Lower leg skin (tissue), 4 donors: ENCODE results near the gene PHLDA1. TPM values are rescaled to one million over a fixed set of nuclear protein-coding genes. Genes with fewer than 3 reads are reported as not detected.

Experiments used
- DNase-seq, 2 donors: peaks; one replicate each; pipeline ENCODE4 v3.0.0-alpha.2; 2019; ENCODE audit warnings: low spot score in 2 of 2
- H3K4me3 ChIP-seq: fragments of 200-600 bp; sonication (generic); 2 replicates; pipeline ENCODE4 v1.5.1; 2017; ENCODE audit warnings: mild to moderate bottlenecking, low read depth; ENCODE audit not compliant: poor library complexity, severe bottlenecking
- POLR2A ChIP-seq, 2 donors: fragments of 450-650 bp; IDR thresholded peaks; one replicate each; pipeline ENCODE4 v1.6.1; 2016 to 2017; ENCODE audit warnings: antibody characterized with exemption in 2 of 2, mild to moderate bottlenecking in 1 of 2, moderate library complexity in 1 of 2
- WGBS, 2 donors: methylation state at CpG; one replicate each; pipeline ENCODE4 v1.1.5; 2018; 5-methylcytosine and 5-hydroxymethylcytosine counted together
- intact Hi-C: fragments of 100-400 bp; cut with DNase I; formaldehyde crosslinking; loops from one replicate; pipeline ENCODE4 v1.15.0; 2023; ENCODE audit warnings: low total_unique reads
- total RNA-seq, 4 donors: library from RNA; depleted of rRNA; stranded (reverse); fragments of >200 nt; gene quantifications; one replicate each; pipeline ENCODE4 v1.1.0, GENCODE V29; 2016
- TF ChIP-seq, protein P1 (sequence below), 3 donors: fragments of 450-650 bp; IDR thresholded peaks; one replicate each; pipeline ENCODE4 v1.5.1; 2016; ENCODE audit warnings: antibody characterized with exemption in 3 of 3, mild to moderate bottlenecking in 3 of 3, moderate library complexity in 2 of 3

Gene PHLDA1
- total RNA-seq, 4 donors from 2014 or later, result 11.1 to 39.9 (median 19.6) TPM

DNA sequence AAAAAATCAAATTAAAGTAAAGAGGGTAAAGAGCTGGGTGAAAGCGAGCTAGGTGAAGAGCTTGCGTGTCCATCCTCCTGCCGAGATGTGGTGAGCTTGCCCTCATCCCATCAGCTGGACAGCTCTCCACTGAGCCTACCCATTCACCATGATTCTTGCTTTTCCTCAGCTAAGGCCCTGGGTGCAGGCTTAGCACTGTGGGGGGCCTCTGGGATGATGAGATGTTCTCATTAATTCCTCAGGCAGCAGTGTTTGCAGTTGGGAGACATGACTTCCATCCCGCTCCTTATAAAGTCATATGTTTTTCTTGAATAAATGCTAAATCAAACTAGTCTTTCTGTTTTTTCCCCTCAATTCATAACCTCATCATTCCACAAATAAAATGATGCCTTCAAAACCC, 18.0 kb downstream of the PHLDA1 start:
- intact Hi-C loops, result no loop called here
- no peak for TF ChIP-seq POLR2A (IDR thresholded peaks at IDR 0.05)
- TF ChIP-seq, protein P1, sequence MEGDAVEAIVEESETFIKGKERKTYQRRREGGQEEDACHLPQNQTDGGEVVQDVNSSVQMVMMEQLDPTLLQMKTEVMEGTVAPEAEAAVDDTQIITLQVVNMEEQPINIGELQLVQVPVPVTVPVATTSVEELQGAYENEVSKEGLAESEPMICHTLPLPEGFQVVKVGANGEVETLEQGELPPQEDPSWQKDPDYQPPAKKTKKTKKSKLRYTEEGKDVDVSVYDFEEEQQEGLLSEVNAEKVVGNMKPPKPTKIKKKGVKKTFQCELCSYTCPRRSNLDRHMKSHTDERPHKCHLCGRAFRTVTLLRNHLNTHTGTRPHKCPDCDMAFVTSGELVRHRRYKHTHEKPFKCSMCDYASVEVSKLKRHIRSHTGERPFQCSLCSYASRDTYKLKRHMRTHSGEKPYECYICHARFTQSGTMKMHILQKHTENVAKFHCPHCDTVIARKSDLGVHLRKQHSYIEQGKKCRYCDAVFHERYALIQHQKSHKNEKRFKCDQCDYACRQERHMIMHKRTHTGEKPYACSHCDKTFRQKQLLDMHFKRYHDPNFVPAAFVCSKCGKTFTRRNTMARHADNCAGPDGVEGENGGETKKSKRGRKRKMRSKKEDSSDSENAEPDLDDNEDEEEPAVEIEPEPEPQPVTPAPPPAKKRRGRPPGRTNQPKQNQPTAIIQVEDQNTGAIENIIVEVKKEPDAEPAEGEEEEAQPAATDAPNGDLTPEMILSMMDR (IDR thresholded peaks at IDR 0.05), result no peak

GRCh38 chr12:76012644-76013043, 18.9 kb downstream of the PHLDA1 start:
- WGBS, 2 donors, result 92 to 100% methylated on average over 4 of the region's 4 CpGs
- intact Hi-C loops, result no loop called here
- H3K4me3 ChIP-seq, result no peak overlapping the region
- DNase-seq, result no peak
- TF ChIP-seq, protein P1 (IDR thresholded peaks at IDR 0.05), result no peak
- TF ChIP-seq POLR2A (IDR thresholded peaks at IDR 0.05), result no peak

More for the DNA sequence above, 18.0 kb downstream of the PHLDA1 start:
- no peak for DNase-seq
- H3K4me3 ChIP-seq, result no peak overlapping the region
- WGBS, 2 donors, result 99 to 100% methylated on average over 4 of the region's 4 CpGs

DNA sequence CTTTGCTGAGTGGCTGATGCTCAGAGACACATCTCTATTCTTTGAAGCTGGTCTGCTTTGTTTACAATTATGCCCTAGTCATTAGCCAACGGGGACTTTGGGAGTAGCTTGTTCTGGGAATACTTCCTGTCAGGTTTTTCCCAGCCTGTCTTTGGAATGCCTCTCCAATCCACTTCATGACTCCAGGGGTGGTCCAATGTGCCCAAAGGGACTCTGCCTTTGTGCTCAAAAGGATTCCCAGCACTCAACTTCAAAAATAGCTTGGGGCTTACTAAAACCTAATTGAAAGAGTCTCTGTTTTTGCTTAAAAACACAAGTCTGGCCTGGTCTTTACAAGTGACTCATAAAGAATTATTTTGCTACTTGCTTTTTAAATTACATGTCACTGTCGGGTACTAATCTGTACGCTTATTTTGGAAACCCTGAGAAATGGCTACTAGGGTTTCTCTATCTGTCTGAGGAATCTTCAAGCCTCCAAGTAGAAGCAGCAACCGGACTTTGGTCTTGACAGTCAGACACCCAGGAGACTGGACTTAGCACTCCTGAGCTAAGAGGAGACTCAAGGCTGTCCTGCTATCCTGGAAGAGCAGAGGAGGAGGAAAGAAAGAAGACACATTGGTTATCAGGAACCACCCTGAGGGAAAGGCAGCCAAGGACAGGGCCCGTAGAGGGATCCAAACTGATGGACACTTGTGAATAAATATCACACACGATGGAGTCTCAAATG, 20.7 kb downstream of the PHLDA1 start:
- H3K4me3 ChIP-seq, result no peak overlapping the region
- DNase-seq, result no peak
- TF ChIP-seq, protein P1 (IDR thresholded peaks at IDR 0.05), result no peak
- TF ChIP-seq POLR2A (IDR thresholded peaks at IDR 0.05), result no peak

GRCh38 chr12:76008428-76008827, 23.1 kb downstream of the PHLDA1 start:
- WGBS, 2 donors, result 92 to 93% methylated on average over 3 of the region's 3 CpGs
- no peak for DNase-seq
- intact Hi-C loops, result no loop called here
- TF ChIP-seq, protein P1 (IDR thresholded peaks at IDR 0.05), result no peak
- TF ChIP-seq POLR2A (IDR thresholded peaks at IDR 0.05), result no peak
- no peak overlapping the region for H3K4me3 ChIP-seq

More for the DNA sequence above, 20.7 kb downstream of the PHLDA1 start:
- 50 to 57% methylated on average over 6 of the region's 6 CpGs for WGBS, 2 donors
- intact Hi-C loops, result no loop called here

GRCh38 chr12:76007640-76008039, 23.9 kb downstream of the PHLDA1 start:
- no peak overlapping the region for H3K4me3 ChIP-seq
- WGBS, 2 donors, result 94 to 95% methylated on average over 8 of the region's 8 CpGs
- TF ChIP-seq, protein P1 (IDR thresholded peaks at IDR 0.05), result no peak
- TF ChIP-seq POLR2A (IDR thresholded peaks at IDR 0.05), result no peak
- no peak for DNase-seq
- intact Hi-C loops, result no loop called here
